ENCODE results near the gene HDHD5.

- TF ChIP-seq CTCF (IDR thresholded peaks at IDR 0.05; ENCODE audit: insufficient read depth, low read length, poor library complexity, severe bottlenecking) (no peak), EZH2phosphoT487 (conservative IDR thresholded peaks at IDR 0.05; ENCODE audit: low read length) (no peak)
These were observed 41.2 kb downstream of the HDHD5 start for GRCh38 chr22:17117890-17118289.

Data from SU-DHL-6 (cell line).